ENCODE results near the gene CLDN16. TPM values are rescaled to one million over a fixed set of nuclear protein-coding genes. Genes with fewer than 3 reads are reported as not detected.

The CLDN16 gene
- total and polyA plus RNA-seq, 8 donors = 0.10 to 0.29 TPM; not detected in 6

DNA sequence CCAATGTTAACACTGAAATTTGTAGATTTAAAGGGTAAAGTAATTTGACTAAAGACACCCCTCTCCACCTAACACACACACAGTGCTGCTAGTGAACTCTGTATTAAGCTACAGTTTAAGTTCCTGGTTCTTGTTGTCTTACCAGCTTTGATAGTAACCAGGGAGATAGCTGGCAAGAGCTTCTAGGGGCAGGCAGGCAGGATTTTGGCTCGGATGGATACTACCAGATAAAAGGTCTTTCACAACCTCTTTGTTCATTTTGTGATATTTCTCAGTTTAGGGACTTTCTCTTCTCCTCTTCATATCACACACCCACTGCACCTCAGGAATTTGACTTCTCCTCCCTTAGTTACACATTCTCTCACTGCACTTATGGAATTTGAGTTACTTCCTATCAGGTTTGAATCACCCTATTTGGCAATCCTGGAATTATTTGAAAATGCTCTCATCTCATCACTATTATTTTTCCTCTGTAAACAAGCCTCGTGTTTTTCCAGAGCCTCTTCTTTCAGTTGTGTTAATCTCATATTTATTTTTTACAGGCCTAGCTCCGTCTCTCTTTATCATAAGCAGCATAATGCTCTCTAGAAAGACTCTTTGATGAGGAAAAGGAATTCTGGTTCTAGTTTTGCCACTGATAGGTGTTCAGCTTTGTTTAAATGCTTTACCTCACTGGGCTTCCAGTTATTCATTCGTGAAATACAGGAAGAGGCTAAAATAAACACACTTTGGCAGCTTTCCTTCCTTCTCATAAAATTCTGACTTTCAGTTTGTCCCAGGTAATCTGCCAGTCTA, 42.7 kb upstream of the CLDN16 start:
- no peaks in the 10 kb centered on the region for H3K27me3 ChIP-seq
- no peaks in the 10 kb centered on the region for H3K36me3 ChIP-seq
- intact Hi-C loops (cut with DNase I; ENCODE audit: low total_unique reads) = no loop called here
- H3K9me3 ChIP-seq = no peaks in the 10 kb centered on the region
- H3K4me3 ChIP-seq = no peak overlapping the region
- H3K27ac ChIP-seq = peak overlapping the region in 4 of 5 donors; percentile 20 to 63 (median 43)
- H3K4me1 ChIP-seq = peaks cover 5 to 19% (median 12%) of the 10 kb centered on the region in 4 donors
- DNase-seq = peak in 1 of 2 donors; percentile 67
- 6 to 19% (median 12%) methylated on average over 4 of the region's 4 CpGs for WGBS, 5 donors
- TF ChIP-seq EP300 (IDR thresholded peaks at IDR 0.05) (no peak), POLR2AphosphoS5 (IDR thresholded peaks at IDR 0.05) (peak in 1 of 3 donors; percentile 15), POLR2A (IDR thresholded peaks at IDR 0.05) (no peak)
- TF ChIP-seq, protein P1, sequence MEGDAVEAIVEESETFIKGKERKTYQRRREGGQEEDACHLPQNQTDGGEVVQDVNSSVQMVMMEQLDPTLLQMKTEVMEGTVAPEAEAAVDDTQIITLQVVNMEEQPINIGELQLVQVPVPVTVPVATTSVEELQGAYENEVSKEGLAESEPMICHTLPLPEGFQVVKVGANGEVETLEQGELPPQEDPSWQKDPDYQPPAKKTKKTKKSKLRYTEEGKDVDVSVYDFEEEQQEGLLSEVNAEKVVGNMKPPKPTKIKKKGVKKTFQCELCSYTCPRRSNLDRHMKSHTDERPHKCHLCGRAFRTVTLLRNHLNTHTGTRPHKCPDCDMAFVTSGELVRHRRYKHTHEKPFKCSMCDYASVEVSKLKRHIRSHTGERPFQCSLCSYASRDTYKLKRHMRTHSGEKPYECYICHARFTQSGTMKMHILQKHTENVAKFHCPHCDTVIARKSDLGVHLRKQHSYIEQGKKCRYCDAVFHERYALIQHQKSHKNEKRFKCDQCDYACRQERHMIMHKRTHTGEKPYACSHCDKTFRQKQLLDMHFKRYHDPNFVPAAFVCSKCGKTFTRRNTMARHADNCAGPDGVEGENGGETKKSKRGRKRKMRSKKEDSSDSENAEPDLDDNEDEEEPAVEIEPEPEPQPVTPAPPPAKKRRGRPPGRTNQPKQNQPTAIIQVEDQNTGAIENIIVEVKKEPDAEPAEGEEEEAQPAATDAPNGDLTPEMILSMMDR (IDR thresholded peaks at IDR 0.05) = no peak

DNA sequence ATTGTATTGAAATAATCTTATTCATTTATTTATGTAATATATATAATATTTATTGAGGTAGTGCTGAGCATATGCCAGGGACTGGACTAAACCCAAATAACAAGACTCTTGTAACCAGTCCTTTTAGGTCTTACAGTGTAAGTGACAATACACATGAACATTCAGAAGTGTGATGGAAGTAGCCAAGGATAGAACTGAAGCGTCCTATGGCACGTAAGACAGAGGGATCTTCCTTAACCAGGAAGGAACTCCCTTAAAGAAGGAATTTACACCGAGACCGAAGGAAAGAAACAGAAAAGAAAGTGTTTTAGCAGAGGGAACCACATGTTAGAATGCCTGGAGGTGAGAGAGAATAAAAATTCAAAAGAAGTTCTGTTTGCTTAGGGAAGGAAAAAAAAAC, 42.1 kb upstream of the CLDN16 start:
- intact Hi-C loops (cut with DNase I; ENCODE audit: low total_unique reads) = no loop called here
- H3K27me3 ChIP-seq = no peaks in the 10 kb centered on the region
- no peak for DNase-seq
- H3K9me3 ChIP-seq = no peaks in the 10 kb centered on the region
- peaks cover 5 to 19% (median 12%) of the 10 kb centered on the region in 4 donors for H3K4me1 ChIP-seq
- WGBS, 5 donors = 47 to 78% (median 65%) methylated on average over 4 of the region's 4 CpGs
- TF ChIP-seq, protein P1 (IDR thresholded peaks at IDR 0.05) = no peak
- TF ChIP-seq EP300 (IDR thresholded peaks at IDR 0.05) = no peak
- TF ChIP-seq POLR2A (IDR thresholded peaks at IDR 0.05) = no peak
- no peak for TF ChIP-seq POLR2AphosphoS5 (IDR thresholded peaks at IDR 0.05)
- peak overlapping the region in 3 of 5 donors; percentile 20 to 63 (median 54) for H3K27ac ChIP-seq
- no peaks in the 10 kb centered on the region for H3K36me3 ChIP-seq
- no peak overlapping the region for H3K4me3 ChIP-seq

DNA sequence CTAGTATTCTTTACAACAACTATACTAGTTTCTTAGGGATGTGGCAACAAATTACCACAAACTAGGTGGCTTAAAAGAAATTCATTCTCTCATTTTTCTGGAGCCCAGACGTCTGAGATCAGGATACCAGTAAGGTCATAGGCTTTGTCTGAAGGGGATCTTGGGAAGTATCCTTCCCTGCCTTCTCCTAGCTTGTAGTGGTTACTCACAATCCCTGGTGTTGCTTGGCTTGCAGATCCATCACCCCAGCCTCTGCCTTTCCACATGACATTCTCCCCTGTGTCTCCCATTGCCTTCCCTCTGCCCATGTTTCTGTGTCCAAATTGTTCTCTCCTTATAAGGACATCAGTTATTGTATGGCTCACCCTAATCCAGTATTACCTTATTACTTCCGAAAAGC, 41.4 kb upstream of the CLDN16 start:
- peaks cover 5 to 19% (median 12%) of the 10 kb centered on the region in 4 donors for H3K4me1 ChIP-seq
- DNase-seq = no peak
- no peak overlapping the region for H3K4me3 ChIP-seq
- H3K9me3 ChIP-seq = no peaks in the 10 kb centered on the region
- peak overlapping the region in 1 of 5 donors; percentile 63 for H3K27ac ChIP-seq
- H3K36me3 ChIP-seq = no peaks in the 10 kb centered on the region
- WGBS, 5 donors = 81 to 88% (median 86%) methylated on average over 2 of the region's 2 CpGs
- H3K27me3 ChIP-seq = no peaks in the 10 kb centered on the region
- TF ChIP-seq EP300 (IDR thresholded peaks at IDR 0.05) (no peak), POLR2AphosphoS5 (IDR thresholded peaks at IDR 0.05) (no peak), POLR2A (IDR thresholded peaks at IDR 0.05) (no peak)
- TF ChIP-seq, protein P1 (IDR thresholded peaks at IDR 0.05) = no peak
- intact Hi-C loops (cut with DNase I; ENCODE audit: low total_unique reads) = no loop called here

DNA sequence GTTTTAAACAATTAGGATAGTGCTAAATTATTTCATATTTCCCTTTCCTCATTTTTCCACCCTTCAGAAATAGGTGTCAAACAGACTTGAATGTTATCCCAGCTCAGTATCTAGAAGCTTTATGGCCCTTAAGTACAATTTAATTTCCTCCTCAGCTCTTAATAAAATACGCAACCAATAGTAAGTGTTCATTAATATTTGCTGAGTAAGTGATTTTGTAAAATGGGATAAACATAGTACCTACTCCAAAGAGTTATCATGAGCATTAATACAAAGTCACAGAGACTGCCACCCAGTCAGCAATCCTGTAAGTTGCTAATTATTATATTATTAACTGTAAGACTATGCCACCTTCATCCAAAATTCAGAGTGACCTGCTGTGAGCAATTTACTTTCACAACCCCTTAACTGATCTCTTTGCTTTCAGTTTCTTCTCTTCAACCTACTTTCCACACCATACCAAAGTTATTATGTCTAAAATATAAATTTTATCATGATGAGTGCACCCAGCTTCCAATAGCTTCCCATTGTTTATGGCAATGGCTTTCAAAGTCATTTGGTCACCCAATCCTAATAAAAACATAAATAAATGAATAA, 35.0 kb upstream of the CLDN16 start:
- Histone ChIP-seq H3K4me1 (no peaks in the 10 kb centered on the region), H3K4me3 (no peak overlapping the region), H3K9me3 (no peaks in the 10 kb centered on the region), H3K27me3 (no peaks in the 10 kb centered on the region), H3K27ac (no peak overlapping the region), H3K36me3 (no peaks in the 10 kb centered on the region)
- intact Hi-C loops (cut with DNase I; ENCODE audit: low total_unique reads) = no loop called here
- WGBS, 5 donors = 89 to 100% (median 95%) methylated on average over 1 of the region's 1 CpG
- no peak for TF ChIP-seq POLR2A (IDR thresholded peaks at IDR 0.05)
- TF ChIP-seq, protein P1 (IDR thresholded peaks at IDR 0.05) = no peak
- no peak for DNase-seq

All from stomach (tissue), 9 donors.